NB4 (cell line): ENCODE results near the gene MXRA5.

Experiments used
- CTCF ChIP-seq: IDR thresholded peaks from one replicate; pipeline ENCODE4 v1.5.1; 2012; ENCODE audit warnings: low read depth, low read length
- MYC ChIP-seq: IDR thresholded peaks from 2 replicates; pipeline ENCODE4 v1.6.1; 2011; ENCODE audit warnings: low read depth, low read length
- POLR2A ChIP-seq: IDR thresholded peaks from 2 replicates; pipeline ENCODE4 v1.6.1; 2011; ENCODE audit warnings: mild to moderate bottlenecking; ENCODE audit not compliant: insufficient read length; ENCODE audit errors: extremely low read depth

GRCh38 chrX:3370656-3371055 lies 24.2 kb upstream of the MXRA5 start:
- no peak for TF ChIP-seq CTCF
- no peak for TF ChIP-seq POLR2A
- no peak for TF ChIP-seq MYC
